HEK293 (cell line): ENCODE results near the gene NOL4L.

Experiments used
- CTCF ChIA-PET: fragments of 350-600 bp; formaldehyde crosslinking; extraction: SDS; loops from one replicate; lab custom pipeline; 2021; ENCODE audit warnings: antibody characterized with exemption; lab: Yijun Ruan, JAX
- POLR2A ChIA-PET: fragments of 300-600 bp; formaldehyde crosslinking; extraction: SDS; loops from one replicate; lab custom pipeline; 2020; ENCODE audit warnings: antibody characterized with exemption, inconsistent platforms; lab: Yijun Ruan, JAX
- H3K27ac ChIP-seq: fragments of 200-500 bp; sonication (Bioruptor generic); 2 replicates; pipeline ENCODE4 v1.5.1; 2014; ENCODE audit warnings: low read depth, low read length, control low read depth, inconsistent platforms; ENCODE audit errors: extremely low read depth
- H3K36me3 ChIP-seq, 2 experiments: fragments of 200-500 bp in 1 of 2; sonication (Bioruptor generic) in 1 of 2; 1 replicate in 1 of 2; 2 replicates in 1 of 2; pipeline ENCODE4 v1.5.1; 2014 to 2017; ENCODE audit warnings: inconsistent platforms in 2 of 2, low read length in 2 of 2; ENCODE audit not compliant: control insufficient read depth in 2 of 2, insufficient read depth in 1 of 2
- H3K4me1 ChIP-seq: fragments of 200-500 bp; sonication (Bioruptor generic); 2 replicates; pipeline ENCODE4 v1.5.1; 2014; ENCODE audit warnings: mild to moderate bottlenecking, low read length, inconsistent platforms; ENCODE audit not compliant: control insufficient read depth, insufficient read depth
- H3K4me3 ChIP-seq: 2 replicates; pipeline ENCODE4 v1.5.1; 2011; ENCODE audit warnings: low read depth, mild to moderate bottlenecking, control low read depth, low read length, moderate library complexity
- H3K9me3 ChIP-seq: fragments of 200-500 bp; sonication (Bioruptor generic); 2 replicates; pipeline ENCODE4 v1.5.1; 2014; ENCODE audit warnings: low read depth, low read length, inconsistent platforms; ENCODE audit not compliant: control insufficient read depth, insufficient read depth
- ELK4 ChIP-seq: IDR thresholded peaks from 2 replicates; pipeline ENCODE4 v1.6.1; 2011; ENCODE audit warnings: mild to moderate bottlenecking, low read depth, low read length, borderline replicate concordance
- HOXD13 ChIP-seq: sonication (generic); formaldehyde crosslinking; IDR thresholded peaks from 2 replicates; pipeline ENCODE4 v1.8.0; 2022; ENCODE audit warnings: missing genetic modification reagents, borderline replicate concordance
- OSR2 ChIP-seq: fragments of 450-650 bp; formaldehyde crosslinking; IDR thresholded peaks from 2 replicates; pipeline ENCODE4 v1.5.1; 2016; ENCODE audit warnings: missing biosample characterization, missing genetic modification characterization
- PRDM1 ChIP-seq: fragments of 450-650 bp; formaldehyde crosslinking; IDR thresholded peaks from 2 replicates; pipeline ENCODE4; 2016; ENCODE audit warnings: missing biosample characterization, missing genetic modification characterization
- ZBTB48 ChIP-seq: fragments of 450-650 bp; formaldehyde crosslinking; IDR thresholded peaks from 2 replicates; pipeline ENCODE4 v1.5.1; 2016; ENCODE audit warnings: missing biosample characterization, missing genetic modification characterization
- ZBTB8A ChIP-seq: fragments of 450-650 bp; formaldehyde crosslinking; IDR thresholded peaks from 2 replicates; pipeline ENCODE4 v1.5.1; 2016; ENCODE audit warnings: missing biosample characterization, missing genetic modification characterization
- ZNF121 ChIP-seq: fragments of 450-650 bp; formaldehyde crosslinking; IDR thresholded peaks from 2 replicates; pipeline ENCODE4 v1.5.1; 2016; ENCODE audit warnings: missing biosample characterization, missing genetic modification characterization
- ZNF24 ChIP-seq: fragments of 450-650 bp; formaldehyde crosslinking; IDR thresholded peaks from 2 replicates; pipeline ENCODE4 v1.5.1; 2016; ENCODE audit warnings: missing biosample characterization, missing genetic modification characterization
- ZNF335 ChIP-seq: fragments of 450-650 bp; formaldehyde crosslinking; conservative IDR thresholded peaks from 2 replicates; pipeline ENCODE4 v1.5.1; 2016; ENCODE audit warnings: missing biosample characterization, missing genetic modification characterization
- ZNF341 ChIP-seq: fragments of 450-650 bp; formaldehyde crosslinking; IDR thresholded peaks from 2 replicates; pipeline ENCODE4; 2016; ENCODE audit warnings: low read depth, missing biosample characterization, missing genetic modification characterization
- ZNF366 ChIP-seq: fragments of 450-650 bp; formaldehyde crosslinking; conservative IDR thresholded peaks from 2 replicates; pipeline ENCODE4 v1.5.1; 2016; ENCODE audit warnings: missing biosample characterization, missing genetic modification characterization
- ZNF404 ChIP-seq: fragments of 450-650 bp; formaldehyde crosslinking; IDR thresholded peaks from 2 replicates; pipeline ENCODE4 v1.5.1; 2017; ENCODE audit warnings: missing biosample characterization, missing genetic modification characterization
- ZNF416 ChIP-seq: fragments of 450-650 bp; formaldehyde crosslinking; IDR thresholded peaks from 2 replicates; pipeline ENCODE4 v1.5.1; 2016; ENCODE audit warnings: missing biosample characterization, missing genetic modification characterization
- ZNF555 ChIP-seq: fragments of 450-650 bp; formaldehyde crosslinking; conservative IDR thresholded peaks from 2 replicates; pipeline ENCODE4 v1.5.1; 2017; ENCODE audit warnings: missing biosample characterization, mild to moderate bottlenecking, missing genetic modification characterization, inconsistent platforms
- ZNF623 ChIP-seq: fragments of 450-650 bp; formaldehyde crosslinking; IDR thresholded peaks from 2 replicates; pipeline ENCODE4 v1.5.1; 2016; ENCODE audit warnings: missing biosample characterization, missing genetic modification characterization
- ZNF670 ChIP-seq: fragments of 450-650 bp; formaldehyde crosslinking; IDR thresholded peaks from 2 replicates; pipeline ENCODE4 v1.5.1; 2016; ENCODE audit warnings: missing biosample characterization, missing genetic modification characterization, low read depth
- TF ChIP-seq, protein P1 (sequence below): fragments of 450-650 bp; IDR thresholded peaks from 2 replicates; pipeline ENCODE4 v1.5.1; 2018; ENCODE audit warnings: missing biosample characterization, missing genetic modification characterization
- TF ChIP-seq, protein P2 (sequence below): fragments of 450-650 bp; IDR thresholded peaks from 2 replicates; pipeline ENCODE4 v1.5.1; 2018; ENCODE audit warnings: missing biosample characterization, mild to moderate bottlenecking, missing genetic modification characterization

The NOL4L gene

DNA sequence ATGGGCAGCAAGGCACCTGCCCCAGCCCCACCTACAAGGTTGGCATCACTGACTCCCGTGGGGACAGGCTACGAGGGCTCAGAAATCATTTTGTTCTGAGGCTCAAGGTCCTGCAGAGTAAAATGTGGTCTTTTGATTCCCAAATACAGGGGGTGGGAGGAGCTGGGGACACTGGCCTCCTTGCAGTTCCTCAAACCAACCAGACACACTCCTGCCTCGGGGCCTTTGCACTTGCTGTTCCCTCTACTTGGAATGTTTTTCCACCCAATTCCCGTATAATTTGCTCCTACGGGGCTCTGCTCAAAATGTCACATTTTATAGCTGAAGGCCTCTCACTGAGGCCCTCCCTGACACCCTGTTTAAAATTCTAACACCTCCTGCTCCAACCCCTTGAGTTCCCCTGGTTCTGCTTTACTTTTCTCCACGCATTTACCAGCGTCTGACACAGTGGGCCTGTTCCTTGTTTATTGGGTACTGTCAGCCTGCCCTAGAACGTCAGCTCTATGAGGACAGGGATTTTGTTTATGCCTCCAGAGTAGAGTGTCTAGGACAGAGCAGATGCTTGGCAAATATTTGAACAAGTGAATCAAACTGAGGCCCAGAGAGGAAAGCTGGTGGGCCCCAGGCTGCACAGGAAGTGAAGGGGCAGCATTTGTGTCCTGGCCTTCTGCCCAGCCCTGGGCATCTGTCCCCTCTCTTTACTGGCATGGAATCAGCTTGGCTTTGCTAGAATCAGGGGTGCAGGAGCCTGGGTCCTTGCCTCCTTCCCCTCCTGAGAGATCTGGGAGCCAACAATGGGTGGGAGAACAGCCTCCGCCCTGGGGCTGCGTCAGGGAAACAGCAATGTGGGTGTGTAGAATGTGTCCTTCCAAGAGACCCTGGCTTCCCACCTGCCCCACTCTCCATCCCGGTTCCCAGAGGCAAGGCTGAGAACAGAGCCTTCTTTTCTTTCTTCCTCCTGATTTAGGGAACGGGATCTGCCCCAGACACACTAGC, 18.5 kb downstream of the NOL4L start:
- no peaks in the 10 kb centered on the region for H3K36me3 ChIP-seq
- POLR2A ChIA-PET = interaction anchor here (1.2 kb wide), 1 partner anchor 8 kb away, joined by 4 read pairs; no protein-coding TSS in a partner anchor
- TF ChIP-seq ZNF623 (tag by site-specific recombination) (peak; percentile 89), OSR2 (tag by site-specific recombination) (no peak), ZNF670 (tag by site-specific recombination) (no peak)
- TF ChIP-seq, protein P1, sequence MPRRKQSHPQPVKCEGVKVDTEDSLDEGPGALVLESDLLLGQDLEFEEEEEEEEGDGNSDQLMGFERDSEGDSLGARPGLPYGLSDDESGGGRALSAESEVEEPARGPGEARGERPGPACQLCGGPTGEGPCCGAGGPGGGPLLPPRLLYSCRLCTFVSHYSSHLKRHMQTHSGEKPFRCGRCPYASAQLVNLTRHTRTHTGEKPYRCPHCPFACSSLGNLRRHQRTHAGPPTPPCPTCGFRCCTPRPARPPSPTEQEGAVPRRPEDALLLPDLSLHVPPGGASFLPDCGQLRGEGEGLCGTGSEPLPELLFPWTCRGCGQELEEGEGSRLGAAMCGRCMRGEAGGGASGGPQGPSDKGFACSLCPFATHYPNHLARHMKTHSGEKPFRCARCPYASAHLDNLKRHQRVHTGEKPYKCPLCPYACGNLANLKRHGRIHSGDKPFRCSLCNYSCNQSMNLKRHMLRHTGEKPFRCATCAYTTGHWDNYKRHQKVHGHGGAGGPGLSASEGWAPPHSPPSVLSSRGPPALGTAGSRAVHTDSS = no peak
- TF ChIP-seq, all 188 proteins: peak for 1
- no peaks in the 10 kb centered on the region; the same call in 1 of the 2 replicates for H3K4me1 ChIP-seq
- H3K4me3 ChIP-seq = no peak overlapping the region
- no peaks in the 10 kb centered on the region for H3K9me3 ChIP-seq
- H3K27ac ChIP-seq = no peak overlapping the region
- CTCF ChIA-PET = interaction anchor here (0.6 kb wide), 3 partner anchors 20 to 152 kb away, joined by 3 to 4 read pairs (median 3); no protein-coding TSS in a partner anchor

GRCh38 chr20:32565735-32566032, 19.4 kb downstream of the NOL4L start:
- Histone ChIP-seq H3K36me3 (no peaks in the 10 kb centered on the region), H3K27ac (no peak overlapping the region), H3K4me1 (peaks cover 6% of the 10 kb centered on the region), H3K9me3 (no peaks in the 10 kb centered on the region), H3K4me3 (no peak overlapping the region)
- ChIA-PET CTCF (no interaction called here), POLR2A (interaction anchor here (1.2 kb wide), 1 partner anchor 9 kb away, joined by 4 read pairs; no protein-coding TSS in a partner anchor)
- TF ChIP-seq ZNF341 (tag by site-specific recombination) = no peak
- TF ChIP-seq ZNF404 (tag by site-specific recombination) = no peak
- TF ChIP-seq ZNF121 = peak; percentile 74; the same call in 1 of the 2 replicates

DNA sequence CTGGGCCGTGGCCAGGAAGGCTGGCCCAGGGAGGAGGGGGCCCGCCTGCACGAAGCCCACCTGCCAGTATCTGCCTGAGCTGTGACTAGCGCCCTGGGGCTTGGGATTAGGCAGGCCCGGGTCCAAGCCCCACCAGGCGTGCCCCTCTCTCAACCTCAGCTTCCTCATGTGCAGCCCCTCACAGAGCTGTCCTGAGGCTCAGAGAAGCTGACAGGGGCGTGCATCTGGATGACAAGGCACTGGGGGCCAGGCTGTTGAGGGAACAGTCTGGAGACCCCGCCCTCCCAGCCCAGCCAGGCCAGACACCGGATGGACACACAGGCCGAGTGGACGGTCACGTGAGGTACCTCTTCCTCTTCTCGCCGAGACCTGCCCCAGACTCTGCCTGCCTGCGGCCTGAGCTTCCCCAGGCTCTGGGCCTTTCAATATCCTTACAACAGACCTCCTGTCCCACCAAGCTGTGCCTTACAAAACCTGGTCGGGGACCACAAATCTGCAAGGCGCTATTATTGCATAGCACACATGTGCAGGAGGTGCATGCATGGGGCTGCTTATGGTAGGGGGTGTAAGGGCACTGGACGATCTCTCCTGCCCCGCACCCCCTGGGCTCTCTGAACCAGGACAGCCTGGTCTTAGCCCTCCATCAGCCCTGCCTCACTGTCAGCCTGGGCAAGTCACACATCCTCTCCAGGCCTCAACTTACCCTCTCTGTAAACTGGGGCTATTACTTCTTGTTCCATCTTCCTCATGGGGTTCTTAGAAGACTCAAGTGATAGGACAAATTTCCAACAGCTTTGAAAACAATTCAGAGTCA, 20.0 kb downstream of the NOL4L start:
- ChIA-PET POLR2A (no interaction called here), CTCF (no interaction called here)
- Histone ChIP-seq H3K9me3 (no peaks in the 10 kb centered on the region), H3K4me1 (peaks cover 6% of the 10 kb centered on the region), H3K4me3 (no peak overlapping the region), H3K27ac (no peak overlapping the region), H3K36me3 (no peaks in the 10 kb centered on the region)
- TF ChIP-seq ZNF555 (tag by site-specific recombination) = no peak
- TF ChIP-seq, protein P2, sequence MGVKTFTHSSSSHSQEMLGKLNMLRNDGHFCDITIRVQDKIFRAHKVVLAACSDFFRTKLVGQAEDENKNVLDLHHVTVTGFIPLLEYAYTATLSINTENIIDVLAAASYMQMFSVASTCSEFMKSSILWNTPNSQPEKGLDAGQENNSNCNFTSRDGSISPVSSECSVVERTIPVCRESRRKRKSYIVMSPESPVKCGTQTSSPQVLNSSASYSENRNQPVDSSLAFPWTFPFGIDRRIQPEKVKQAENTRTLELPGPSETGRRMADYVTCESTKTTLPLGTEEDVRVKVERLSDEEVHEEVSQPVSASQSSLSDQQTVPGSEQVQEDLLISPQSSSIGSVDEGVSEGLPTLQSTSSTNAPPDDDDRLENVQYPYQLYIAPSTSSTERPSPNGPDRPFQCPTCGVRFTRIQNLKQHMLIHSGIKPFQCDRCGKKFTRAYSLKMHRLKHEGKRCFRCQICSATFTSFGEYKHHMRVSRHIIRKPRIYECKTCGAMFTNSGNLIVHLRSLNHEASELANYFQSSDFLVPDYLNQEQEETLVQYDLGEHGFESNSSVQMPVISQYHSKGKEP (tag by site-specific recombination) = peak; percentile 85

DNA sequence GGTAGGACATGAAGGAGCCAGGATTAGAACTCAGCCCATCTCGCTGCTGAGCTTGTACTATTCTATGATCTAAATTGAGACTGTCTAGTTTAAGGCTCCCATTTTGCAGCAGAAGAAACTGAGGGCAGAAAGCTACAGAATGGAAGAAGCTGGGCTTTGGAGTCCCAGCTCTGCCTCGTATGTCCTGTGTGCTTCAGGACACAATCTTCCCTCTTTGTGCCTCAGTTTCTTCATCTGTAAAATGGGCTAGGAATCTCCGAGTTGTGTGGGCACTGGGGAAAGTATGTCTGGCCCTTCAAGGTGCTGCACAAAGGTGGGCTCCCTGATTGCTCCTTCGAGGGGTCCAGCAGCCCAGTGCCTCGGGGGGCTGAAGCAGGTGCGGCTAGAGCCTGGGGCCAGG, 20.7 kb downstream of the NOL4L start:
- Histone ChIP-seq H3K4me1 (peaks cover 6% of the 10 kb centered on the region), H3K36me3 (no peaks in the 10 kb centered on the region), H3K4me3 (no peak overlapping the region), H3K27ac (no peak overlapping the region), H3K9me3 (no peaks in the 10 kb centered on the region)
- ChIA-PET CTCF (no interaction called here), POLR2A (no interaction called here)
- TF ChIP-seq HOXD13 (CRISPR knock-in tag) (no peak), ZNF366 (tag by site-specific recombination) (no peak), ZNF335 (tag by site-specific recombination) (no peak), ZNF24 (no peak), ZBTB8A (tag by site-specific recombination) (no peak), ZNF416 (tag by site-specific recombination) (no peak), PRDM1 (tag by site-specific recombination) (no peak), ELK4 (no peak), ZBTB48 (no peak)
